GM19023 (cell line): ENCODE measurements around the gene CD93.

Experiments used
- ATAC-seq: cut with Tn5 transposase; IDR thresholded peaks from one replicate; pipeline ENCODE4 v1.9.1; 2021; ENCODE audit warnings: mild to moderate bottlenecking, moderate library complexity; ENCODE audit not compliant: unreplicated experiment

Gene CD93

DNA sequence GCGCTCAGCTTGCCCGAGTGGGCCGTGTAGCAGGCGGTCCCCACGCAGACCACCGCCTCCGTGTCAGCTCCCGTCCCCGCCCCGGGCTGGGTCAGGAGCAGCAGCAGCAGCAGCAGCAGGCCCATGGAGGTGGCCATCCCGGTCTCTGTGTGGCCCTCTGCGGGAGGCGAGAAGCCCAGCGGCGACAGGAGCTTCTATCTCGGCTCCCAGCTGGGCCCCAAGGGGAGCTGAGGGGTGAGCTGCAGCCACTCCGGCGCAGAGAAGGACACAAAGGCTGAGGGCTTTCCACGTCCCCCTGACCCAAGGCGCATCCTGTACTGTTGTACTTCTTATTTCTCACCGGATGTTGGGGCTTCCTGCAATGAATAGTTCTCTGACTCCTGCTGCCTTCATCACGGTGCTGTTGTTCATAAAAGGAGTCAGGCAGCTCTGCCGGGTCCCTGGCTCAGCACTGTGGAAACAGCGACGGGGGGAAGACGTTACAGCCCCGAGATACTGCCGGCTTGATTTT lies at the start of gene CD93:
Gene CD93, minus strand, starts transcription at position 269 of the 511 bp plus-strand sequence. Its CDS starts 132 bp downstream, at position 137.
- no peak for ATAC-seq

- no peak for ATAC-seq
Measured at GRCh38 chr20:23133560-23133998, 47.5 kb upstream of the CD93 start.

GRCh38 chr20:23132930-23133559 lies 46.9 kb upstream of the CD93 start:
- no peak for ATAC-seq

- ATAC-seq: no peak
Measured at GRCh38 chr20:23132293-23132929, 46.3 kb upstream of the CD93 start.

DNA sequence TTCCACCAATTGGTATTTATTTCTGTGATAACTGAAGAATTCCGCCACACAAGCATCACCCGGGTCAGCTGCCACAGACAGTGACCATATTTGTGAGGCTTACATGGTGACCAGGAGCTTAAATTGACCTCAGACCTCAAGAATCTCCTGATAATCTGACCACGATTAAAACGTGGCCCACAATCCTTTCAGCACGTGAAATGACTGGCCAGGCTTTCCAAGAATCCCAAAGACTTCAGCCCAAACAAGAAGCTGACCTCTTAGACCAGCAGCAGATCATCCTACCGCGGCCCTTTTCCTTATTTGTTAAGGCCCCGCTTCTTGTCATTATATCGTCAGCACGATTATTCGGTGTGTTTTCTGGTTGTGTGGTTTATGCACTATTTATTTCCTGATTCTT lies 45.6 kb upstream of the CD93 start:
- ATAC-seq: no peak

- no peak for ATAC-seq
Measured at GRCh38 chr20:23130622-23131140, 44.6 kb upstream of the CD93 start.

DNA sequence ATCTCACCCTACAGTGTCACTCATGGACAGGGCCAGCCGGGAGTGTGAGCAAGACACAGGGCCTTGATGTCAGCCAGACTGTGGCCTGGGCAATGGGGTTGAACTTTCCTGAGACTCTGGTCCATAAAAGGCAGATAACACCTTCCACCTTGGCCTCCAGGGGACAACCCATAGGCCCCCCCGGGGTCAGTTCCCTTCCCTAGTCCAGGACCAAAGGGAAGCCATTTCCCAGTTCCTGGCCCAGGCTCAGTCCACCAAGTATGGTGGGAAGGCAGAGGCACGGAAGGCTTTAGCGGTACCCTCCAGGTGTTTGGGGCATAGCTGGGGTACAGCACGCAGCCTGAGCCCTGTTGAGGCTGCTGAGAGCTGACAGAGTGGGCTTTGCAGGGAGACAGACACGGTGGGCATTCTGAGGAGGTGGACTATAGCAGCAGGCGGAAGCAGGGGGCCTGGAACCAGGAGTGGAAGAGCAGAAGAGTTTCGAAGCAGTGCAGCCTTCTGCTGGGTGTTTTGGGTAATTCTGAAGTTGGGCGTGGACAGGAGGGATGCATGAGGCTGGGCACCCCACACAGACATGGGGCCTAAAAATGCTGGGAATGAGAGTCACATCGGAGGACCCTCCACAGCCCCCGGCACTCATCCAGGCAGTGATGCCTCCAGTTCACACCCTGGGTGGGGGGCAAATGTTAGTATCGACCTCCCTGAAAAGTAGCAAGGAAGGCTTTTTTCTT lies 43.9 kb upstream of the CD93 start:
- ATAC-seq: no peak

DNA sequence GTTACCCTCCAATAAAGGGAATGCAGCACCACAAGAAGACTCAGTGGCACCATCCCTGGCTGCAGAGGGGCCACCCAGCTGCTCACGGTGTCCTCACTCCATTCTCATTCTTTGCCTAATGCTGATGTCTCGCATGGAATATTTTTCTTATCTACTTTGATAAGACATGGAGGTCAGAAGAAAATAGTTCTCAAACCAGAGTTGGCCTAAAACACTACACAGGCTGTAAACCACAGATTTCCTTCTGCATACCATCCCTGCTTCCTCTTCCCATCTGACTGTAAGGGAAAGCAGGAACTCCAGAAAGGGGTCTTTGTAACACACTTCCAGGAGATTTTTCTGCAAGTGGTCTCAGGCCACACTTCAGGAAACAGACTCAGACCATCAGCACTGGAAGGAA lies 43.1 kb upstream of the CD93 start:
- ATAC-seq: no peak

GRCh38 chr20:23128461-23129125 lies 42.5 kb upstream of the CD93 start:
- no peak for ATAC-seq

DNA sequence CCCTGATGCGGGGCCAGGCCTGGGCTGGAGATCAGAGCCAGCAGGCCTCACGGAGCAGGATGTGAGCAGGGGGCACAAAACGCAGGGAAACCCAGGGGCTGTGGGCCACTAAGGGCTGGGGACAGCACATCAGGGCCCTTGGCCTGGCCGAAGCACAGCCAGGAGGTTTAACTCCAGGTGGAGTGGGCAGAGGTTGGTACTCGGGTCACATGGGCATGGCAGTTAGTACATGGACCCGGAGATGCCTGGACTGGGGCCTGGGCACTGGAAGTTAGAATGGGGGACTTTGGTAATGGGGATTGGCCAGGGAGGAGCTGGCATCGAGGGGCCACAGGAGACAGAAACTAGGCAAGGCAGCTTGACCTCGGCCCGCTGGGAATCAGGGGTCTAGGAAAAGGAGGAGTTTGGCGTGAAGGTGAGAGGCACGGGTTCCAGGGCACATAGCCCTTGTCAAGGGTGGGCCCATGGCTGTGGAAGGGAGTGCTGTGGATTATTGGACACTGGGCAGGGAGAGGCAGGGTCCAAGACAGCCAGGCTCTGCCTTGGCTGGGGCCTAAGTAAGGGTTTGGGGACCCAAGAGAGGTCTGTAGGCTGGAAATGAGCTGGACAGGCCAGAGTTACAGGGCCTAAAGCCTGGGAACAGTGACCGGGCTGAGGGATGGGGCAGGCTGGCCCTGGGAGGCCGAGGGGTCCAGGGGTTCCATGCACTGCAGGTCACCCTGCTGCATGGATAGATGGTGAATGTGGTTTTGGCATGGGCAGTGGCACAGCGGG lies 41.6 kb upstream of the CD93 start:
- ATAC-seq: no peak

DNA sequence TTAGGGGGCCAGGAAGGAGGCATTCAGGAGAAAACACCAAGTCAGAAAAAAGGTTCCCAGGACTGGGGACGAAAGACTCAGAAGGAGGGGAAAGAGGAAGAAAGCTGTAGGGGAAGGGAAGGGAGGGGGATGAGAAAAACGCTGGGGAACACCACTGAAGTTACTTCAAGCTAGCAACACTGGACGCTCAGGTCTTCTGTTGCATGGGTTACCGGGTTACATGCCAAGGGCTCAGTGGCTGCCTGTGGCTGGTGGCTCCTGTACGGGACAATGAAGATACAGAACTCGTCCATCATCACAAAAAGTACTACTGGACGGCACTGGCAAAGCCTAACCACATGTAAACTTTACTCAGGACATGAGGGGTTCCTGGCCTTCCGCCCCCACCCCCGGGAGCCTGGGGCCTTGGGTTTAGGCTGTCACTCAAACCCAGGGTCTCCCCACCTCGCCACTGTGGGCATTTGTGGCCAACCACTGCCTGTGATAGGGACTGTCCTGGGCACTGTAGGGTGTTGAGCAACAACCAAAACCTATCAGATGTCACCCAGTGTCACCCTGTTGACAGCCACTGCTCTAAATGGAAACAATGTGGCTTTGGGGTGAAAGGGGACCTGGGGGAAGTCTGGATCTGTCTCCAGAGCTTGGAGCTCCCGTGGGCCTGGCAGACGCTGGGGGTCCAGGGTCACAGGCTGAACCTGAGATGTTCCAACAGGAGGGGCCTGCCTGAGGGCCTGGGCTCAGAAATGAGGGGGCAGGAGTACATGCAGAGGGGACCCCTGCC lies 40.3 kb upstream of the CD93 start:
- ATAC-seq: no peak

DNA sequence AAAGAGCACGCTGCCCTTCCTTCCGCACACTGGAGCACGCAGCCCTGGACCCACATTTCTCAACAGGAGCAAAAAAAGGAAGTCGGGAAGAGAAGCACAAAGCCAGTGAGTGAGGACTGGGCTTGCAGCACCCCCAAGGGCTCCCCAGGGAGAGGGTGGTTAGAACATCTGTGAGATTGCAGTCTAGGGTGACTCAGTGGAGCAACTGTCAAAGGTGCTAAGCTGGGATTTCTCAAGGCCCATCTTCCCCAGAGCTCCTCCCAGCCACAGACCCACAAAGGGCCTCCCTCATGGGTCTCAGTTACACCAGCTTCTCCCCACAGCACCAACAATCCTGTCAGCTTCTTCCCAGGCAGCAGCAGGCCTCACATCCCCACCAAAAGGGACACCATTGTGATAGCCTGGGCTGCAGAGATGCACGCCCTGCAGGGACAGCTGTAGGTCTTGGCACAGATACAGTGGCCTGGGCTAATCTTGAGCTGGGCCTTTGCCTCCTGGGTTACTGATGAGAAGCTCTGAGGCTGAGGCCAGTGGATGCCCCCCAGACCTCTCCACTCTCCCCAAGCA lies 39.6 kb upstream of the CD93 start:
- ATAC-seq: no peak

DNA sequence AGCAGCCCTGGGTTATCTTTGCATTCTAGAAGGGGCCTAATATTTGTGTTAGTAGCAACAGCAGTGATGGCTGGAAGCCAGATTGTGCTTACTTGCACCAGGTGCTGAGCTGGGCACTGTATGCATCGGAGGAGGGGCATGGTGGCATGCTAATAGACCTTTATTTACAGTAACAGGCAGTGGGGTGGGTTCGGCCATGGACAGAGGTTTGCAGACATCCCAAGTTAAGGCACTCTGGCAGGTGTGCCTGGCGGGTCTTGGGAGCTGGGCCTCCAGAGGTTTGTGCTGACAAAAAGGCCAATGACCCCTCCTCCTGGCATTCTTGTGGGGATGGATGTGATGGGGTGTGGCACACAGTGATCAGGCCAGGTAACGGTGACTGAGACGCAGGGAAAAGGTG lies 39.0 kb upstream of the CD93 start:
- no peak for ATAC-seq

- no peak for ATAC-seq
Measured at GRCh38 chr20:23123886-23124285, 37.8 kb upstream of the CD93 start.

DNA sequence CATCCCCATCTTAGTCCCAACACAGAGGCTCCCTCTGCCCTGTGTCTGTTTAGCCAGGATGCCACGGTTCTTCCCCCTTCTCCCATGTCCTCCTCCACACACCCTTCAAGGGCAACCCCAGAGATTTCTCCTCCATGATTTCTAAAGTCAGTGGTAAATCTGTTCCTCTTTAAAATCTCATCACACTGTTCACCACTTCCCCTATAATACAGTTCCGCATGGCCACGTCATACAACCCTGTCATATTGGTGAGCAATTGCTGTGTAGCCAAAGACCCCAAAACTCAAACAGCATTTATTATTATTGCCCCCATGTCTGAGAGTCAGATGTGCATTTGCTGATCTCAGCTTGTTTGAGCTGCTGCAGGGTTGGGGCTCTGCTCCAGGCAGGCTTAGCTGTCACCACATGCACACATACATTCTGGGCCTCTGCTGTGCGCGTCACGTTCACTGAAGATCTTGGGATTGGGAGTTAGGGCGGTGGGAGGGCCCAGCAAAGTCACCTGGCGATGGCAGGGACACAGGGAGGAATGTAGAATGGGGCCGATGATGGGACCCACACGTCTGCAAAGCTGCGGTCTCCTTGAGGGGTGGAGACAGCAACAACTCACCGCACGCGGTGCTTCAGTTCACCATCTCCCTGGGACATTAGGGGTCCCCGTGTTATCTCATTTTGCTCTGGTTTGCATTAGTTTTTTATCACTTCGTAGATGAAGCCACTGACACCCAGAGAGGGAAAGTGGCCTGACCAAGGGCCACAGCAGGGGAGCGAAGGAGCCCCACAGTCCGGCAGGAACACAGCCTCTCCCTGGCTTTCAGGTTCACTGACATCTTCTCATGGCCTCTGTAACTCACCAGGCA lies 36.9 kb upstream of the CD93 start:
- no peak for ATAC-seq

- no peak for ATAC-seq
Measured at GRCh38 chr20:23122321-23122720, 36.2 kb upstream of the CD93 start.

GRCh38 chr20:23121751-23122320 lies 35.7 kb upstream of the CD93 start:
- ATAC-seq: no peak
